Endothelial cell of umbilical vein (primary cell): Measurements from ENCODE around the gene RNU7-1. TPM values are rescaled to one million over a fixed set of nuclear protein-coding genes. Genes with fewer than 3 reads are reported as not detected.

Experiments used
- BruUV-seq: library from RNA; stranded (reverse); fragments of 400-500 nt; replicated peaks from 2 replicates; lab custom pipeline; 2021; lab: Mats Ljungman, UMichigan
- CTCF ChIA-PET: fragments of 300-600, 350-600 bp; sonication (Branson Sonifier 250); formaldehyde crosslinking; loops from one replicate; lab custom pipeline; 2021; ENCODE audit warnings: antibody characterized with exemption, inconsistent platforms; lab: Charles Lee
- POLR2A ChIA-PET: fragments of 300-600, 350-600 bp; sonication (Branson Sonifier 250); formaldehyde crosslinking; loops from one replicate; lab custom pipeline; 2021; ENCODE audit warnings: antibody characterized with exemption, inconsistent platforms; lab: Charles Lee
- DNase-seq: peaks from one replicate; pipeline ENCODE4 v3.0.0-alpha.2; 2011; ENCODE audit warnings: low read depth, low spot score
- FAIRE-seq: peaks from 2 replicates; lab custom pipeline; 2011; peaks lifted over from hg19 to GRCh38; lab: Jason Lieb, UNC
- H2AFZ ChIP-seq: 2 replicates; pipeline ENCODE4 v1.6.0; 2012; ENCODE audit warnings: low read depth, low read length, control low read depth, inconsistent platforms
- H3K27ac ChIP-seq: 2 replicates; pipeline ENCODE4 v1.5.1; 2011; ENCODE audit warnings: low read depth, mild to moderate bottlenecking, control low read depth, low read length, moderate library complexity; ENCODE audit not compliant: insufficient read depth
- H3K27me3 ChIP-seq, 2 experiments: 2 replicates each; pipeline versions ENCODE4 v1.6.0 to v1.6.1; 2011; ENCODE audit warnings: low read length in 2 of 2, mixed read lengths in 1 of 2; ENCODE audit not compliant: control insufficient read depth in 2 of 2, insufficient read depth in 2 of 2
- H3K36me3 ChIP-seq, 2 experiments: 2 replicates in 1 of 2; 3 replicates in 1 of 2; pipeline ENCODE4 v1.5.1; 2011; ENCODE audit warnings: low read length in 2 of 2, mild to moderate bottlenecking in 1 of 2, moderate library complexity in 1 of 2; ENCODE audit not compliant: control insufficient read depth in 2 of 2, insufficient read depth in 2 of 2; ENCODE audit errors: extremely low read depth in 1 of 2
- H3K4me1 ChIP-seq: 3 replicates; pipeline ENCODE4 v1.5.1; 2011; ENCODE audit warnings: mild to moderate bottlenecking, low read length; ENCODE audit not compliant: control insufficient read depth, insufficient read depth; ENCODE audit errors: extremely low read depth
- H3K4me2 ChIP-seq: 2 replicates; pipeline ENCODE4 v1.6.1; 2011; ENCODE audit warnings: low read length, control low read depth, mixed read lengths; ENCODE audit not compliant: insufficient read depth
- H3K4me3 ChIP-seq, 3 experiments: fragments of 200-600 bp in 1 of 3; sonication (generic), shearing (Covaris generic) in 1 of 3; replicated peaks in 1 of 3; 2 replicates each; pipeline ENCODE4 v1.5.1; 2011 to 2016; ENCODE audit warnings: control low read depth in 3 of 3, low read length in 3 of 3, mild to moderate bottlenecking in 2 of 3, inconsistent platforms in 1 of 3, low read depth in 1 of 3, moderate library complexity in 1 of 3; ENCODE audit not compliant: insufficient read depth in 1 of 3
- H3K79me2 ChIP-seq: 2 replicates; pipeline ENCODE4 v1.6.0; 2012; ENCODE audit warnings: low read length, inconsistent platforms; ENCODE audit not compliant: control insufficient read depth, insufficient read depth
- H3K9ac ChIP-seq: replicated peaks from 2 replicates; pipeline ENCODE3; 2011; ENCODE audit warnings: low read length, control low read depth; ENCODE audit not compliant: insufficient read depth; ENCODE audit errors: extremely low read depth
- H3K9me1 ChIP-seq: replicated peaks from 3 replicates; pipeline ENCODE4 v1.6.0; 2011; ENCODE audit warnings: mild to moderate bottlenecking, low read length; ENCODE audit not compliant: control insufficient read depth, insufficient read depth; ENCODE audit errors: extremely low read depth
- H3K9me3 ChIP-seq: replicated peaks from 2 replicates; pipeline ENCODE4 v1.5.1; 2012; ENCODE audit warnings: low read length, inconsistent platforms; ENCODE audit not compliant: control insufficient read depth, insufficient read depth
- H4K20me1 ChIP-seq: replicated peaks from 2 replicates; pipeline ENCODE3; 2011; ENCODE audit warnings: mild to moderate bottlenecking, low read length; ENCODE audit not compliant: control insufficient read depth, insufficient read depth; ENCODE audit errors: extremely low read depth
- CTCF ChIP-seq, 2 donors: IDR thresholded peaks; 1 replicate in 1 of 2; 2 replicates in 1 of 2; pipeline ENCODE4 v1.5.1; 2011; ENCODE audit warnings: low read length in 2 of 2, mild to moderate bottlenecking in 2 of 2, moderate library complexity in 2 of 2, control low read depth in 1 of 2, inconsistent platforms in 1 of 2, low read depth in 1 of 2; ENCODE audit not compliant: insufficient read depth in 1 of 2; ENCODE audit errors: extremely low read depth in 1 of 2
- EZH2 ChIP-seq: IDR thresholded peaks from 2 replicates; pipeline ENCODE4 v1.6.1; 2012; ENCODE audit warnings: borderline replicate concordance, low read depth, mild to moderate bottlenecking, moderate library complexity, low read length, inconsistent platforms; ENCODE audit not compliant: severe bottlenecking
- FOS ChIP-seq: IDR thresholded peaks from 2 replicates; pipeline ENCODE4 v1.6.1; 2011; ENCODE audit warnings: mild to moderate bottlenecking, low read length, moderate library complexity, borderline replicate concordance; ENCODE audit not compliant: insufficient read depth
- GATA2 ChIP-seq: IDR thresholded peaks from 2 replicates; pipeline ENCODE4 v1.7.0; 2011; ENCODE audit warnings: low read depth, mild to moderate bottlenecking, moderate library complexity, mixed read lengths, low read length; ENCODE audit not compliant: insufficient read length, insufficient read depth
- JUN ChIP-seq: IDR thresholded peaks from 2 replicates; pipeline ENCODE4 v1.6.1; 2011; ENCODE audit warnings: borderline replicate concordance, low read depth; ENCODE audit not compliant: insufficient read length, insufficient read depth
- MAX ChIP-seq: IDR thresholded peaks from 2 replicates; pipeline ENCODE4 v1.6.1; 2011; ENCODE audit not compliant: insufficient read depth, insufficient read length
- MYC ChIP-seq: IDR thresholded peaks from one replicate; pipeline ENCODE4 v1.6.1; 2011; ENCODE audit warnings: mild to moderate bottlenecking, low read depth, low read length
- POLR2A ChIP-seq: IDR thresholded peaks from 2 replicates; pipeline ENCODE4 v1.6.1; 2012; ENCODE audit warnings: low read depth, mild to moderate bottlenecking, control low read depth, low read length
- POLR2AphosphoS5 ChIP-seq: IDR thresholded peaks from 2 replicates; pipeline ENCODE4 v1.6.1; 2012; ENCODE audit warnings: low read depth, mild to moderate bottlenecking, control low read depth, low read length, moderate library complexity; ENCODE audit not compliant: insufficient read depth
- dilution Hi-C: fragments of 300-500 bp; cut with MboI; formaldehyde crosslinking; loops from one replicate; pipeline ENCODE4 v1.15.0; 2019; ENCODE audit warnings: low sequenced_read_pairs; ENCODE audit not compliant: extremely low pct_ligation_motif_present
- intact Hi-C: fragments of 100-400 bp; cut with micrococcal nuclease; formaldehyde crosslinking; loops from one replicate; pipeline ENCODE4 v1.10.0; 2022
- polyA plus RNA-seq, 4 experiments: library from polyadenylated mRNA; depleted of rRNA in 3 of 4; stranded (reverse) in 3 of 4; unstranded in 1 of 4; fragments of >200 nt; gene quantifications; 2 replicates each; pipeline versions ENCODE4 v1.2.1 to v1.2.3, GENCODE V29; 2011 to 2012; ENCODE audit warnings: missing spikeins in 1 of 4
- total RNA-seq: library from RNA; stranded (reverse); gene quantifications from 2 replicates; pipeline ENCODE4 v1.2.3, GENCODE V29; 2021

Gene RNU7-1
- total and polyA plus RNA-seq, 2 donors (not counting 3 experiments of a cell fraction or from before 2014, with no cell fraction given): not detected

- Histone ChIP-seq H3K9me1 (no peaks in the 10 kb centered on the region), H3K27me3 (no peaks in the 10 kb centered on the region), H3K9me3 (no peaks in the 10 kb centered on the region), H3K4me1 (peaks cover 15% of the 10 kb centered on the region), H4K20me1 (no peaks in the 10 kb centered on the region), H3K9ac (no peak overlapping the region), H3K79me2 (no peaks in the 10 kb centered on the region), H2AFZ (no peak overlapping the region), H3K4me2 (no peak overlapping the region), H3K36me3 (peaks cover 0 to 11% of the 10 kb centered on the region in 2 experiments), H3K4me3 (no peak overlapping the region), H3K27ac (no peak overlapping the region)
- ChIA-PET POLR2A (interaction anchor here (1.5 to 2.0 kb wide), 2 partner anchors 19 to 78 kb away, joined by 6 read pairs; partner anchors contain the start of gene TPI1), CTCF (interaction anchor here (0.9 to 6.0 kb wide), 6 partner anchors 9 to 165 kb away, joined by 4 to 124 read pairs (median 12); partner anchors contain the start of gene C1RL)
- no peak for TF ChIP-seq FOS
- no peak for TF ChIP-seq MYC
- TF ChIP-seq GATA2: no peak
- no peak for TF ChIP-seq CTCF (IDR thresholded peaks at IDR 0.05; ENCODE audit: extremely low read depth in 1 of 2, insufficient read depth in 1 of 2, low read depth in 1 of 2, low read length in 2 of 2)
- TF ChIP-seq POLR2A: no peak
- TF ChIP-seq EZH2: no peak
- no peak for TF ChIP-seq MAX
- no peak for TF ChIP-seq JUN
- TF ChIP-seq POLR2AphosphoS5: no peak
- no peak for DNase-seq
- BruUV-seq: no TSS peak
- dilution Hi-C loops: no loop called here
- intact Hi-C loops: loop anchor here (2.0 kb wide), 1 partner anchor 73 kb away; the partner anchor contains the start of gene LPCAT3
- no peak for FAIRE-seq
Measured at GRCh38 chr12:6945613-6946012, 2.0 kb downstream of the RNU7-1 start.
